Bone marrow (tissue), 2 donors: ENCODE results near the gene PLCL1.
A peak's percentile ranks its signal among the peaks of the same experiment; 100 is the strongest.

Experiments used
- DNase-seq, 2 donors: peaks; one replicate each; lab custom pipeline; 2025; lab: John Stamatoyannopoulos, UW

PLCL1 gene

GRCh38 chr2:197888321-197888720, 83.9 kb downstream of the PLCL1 start:
- no peak for DNase-seq

DNA sequence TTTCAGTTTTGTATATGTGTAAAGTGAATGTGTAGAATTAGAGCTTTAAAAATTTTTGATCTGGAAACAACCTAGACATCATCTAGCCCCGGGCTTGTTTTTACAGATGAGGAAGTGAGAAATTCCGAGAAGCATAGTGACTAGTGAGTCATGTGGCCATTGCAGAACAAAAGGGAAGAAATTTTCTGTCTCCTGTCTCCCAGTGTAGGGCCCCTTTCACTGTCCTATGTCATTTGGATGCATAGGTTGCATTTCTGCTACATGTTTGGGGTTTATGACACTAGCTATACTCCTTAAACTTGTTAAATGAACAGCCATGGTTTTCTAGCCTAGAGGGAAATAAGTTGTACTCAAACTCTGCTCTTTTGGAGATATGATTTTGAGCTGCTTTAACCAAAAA, 84.6 kb downstream of the PLCL1 start:
- peak in 1 of 2 donors; percentile 58 for DNase-seq

DNA sequence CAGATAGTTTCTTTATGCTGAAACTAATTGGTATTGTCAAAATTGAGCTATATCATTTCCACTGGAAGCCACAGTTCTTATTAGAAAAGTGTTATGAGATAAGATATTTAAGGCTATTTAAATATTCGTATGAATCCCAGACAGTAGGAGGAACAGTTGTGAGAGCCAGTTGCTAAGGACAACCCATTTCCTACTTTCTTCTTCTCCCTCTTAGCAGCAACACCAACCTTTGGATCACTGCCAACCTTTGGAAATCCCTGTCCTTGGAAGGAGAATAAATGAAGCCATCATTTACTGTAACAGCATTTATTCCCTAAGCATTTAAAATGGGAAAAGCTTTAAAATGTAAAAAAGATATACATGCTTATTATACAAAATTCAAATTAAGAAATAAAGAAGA, 85.8 kb downstream of the PLCL1 start:
- DNase-seq, result no peak

GRCh38 chr2:197891897-197892442, 87.6 kb downstream of the PLCL1 start:
- DNase-seq, result no peak

GRCh38 chr2:197893403-197894177, 89.2 kb downstream of the PLCL1 start:
- no peak for DNase-seq

DNA sequence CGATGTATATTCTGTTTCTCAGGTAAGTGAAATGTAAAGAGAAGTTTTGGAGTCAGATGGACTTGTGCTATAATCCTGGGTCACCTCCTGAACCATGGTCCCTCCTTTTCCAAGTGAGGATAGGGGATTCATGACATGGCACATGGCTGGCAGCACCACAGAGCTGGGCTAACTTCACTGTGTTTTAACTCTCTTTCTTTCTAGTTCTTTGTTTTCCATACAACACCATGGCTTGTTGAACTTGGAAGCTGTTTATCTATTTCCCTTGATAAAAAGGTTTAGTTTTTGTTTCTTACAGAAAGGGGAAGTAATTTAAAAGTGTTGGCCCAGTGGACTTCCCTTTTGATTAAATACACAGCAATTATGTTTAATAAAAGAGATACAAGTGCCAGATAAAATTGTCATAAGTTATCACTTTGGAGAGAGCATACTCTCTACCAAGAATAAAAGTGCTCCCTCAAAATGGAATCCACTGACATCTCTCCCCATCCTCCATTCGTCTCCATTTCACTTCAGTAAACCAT, 90.4 kb downstream of the PLCL1 start:
- DNase-seq, result no peak

GRCh38 chr2:197897960-197898678, 93.7 kb downstream of the PLCL1 start:
- no peak for DNase-seq

DNA sequence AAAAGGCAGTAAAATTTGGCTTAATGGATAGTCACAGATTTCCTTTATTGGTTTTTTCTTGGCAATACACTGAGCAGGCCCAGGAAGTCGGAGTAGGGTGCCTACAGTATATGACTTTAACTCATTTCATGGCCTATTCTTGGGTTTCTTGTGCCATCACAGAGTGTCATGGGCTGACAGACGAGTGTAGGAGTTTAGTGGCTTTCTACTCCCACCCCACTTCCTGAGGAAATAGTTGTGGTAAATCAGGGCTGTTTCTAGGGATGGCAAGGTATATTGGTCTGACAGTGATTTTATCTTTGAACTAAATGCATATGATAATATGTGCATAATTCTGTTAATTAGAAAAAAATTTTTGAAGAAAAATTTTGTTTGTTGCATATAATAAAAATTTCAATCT, 100.1 kb downstream of the PLCL1 start:
- DNase-seq, result no peak

GRCh38 chr2:197908156-197908555, 103.8 kb downstream of the PLCL1 start:
- DNase-seq, result no peak

DNA sequence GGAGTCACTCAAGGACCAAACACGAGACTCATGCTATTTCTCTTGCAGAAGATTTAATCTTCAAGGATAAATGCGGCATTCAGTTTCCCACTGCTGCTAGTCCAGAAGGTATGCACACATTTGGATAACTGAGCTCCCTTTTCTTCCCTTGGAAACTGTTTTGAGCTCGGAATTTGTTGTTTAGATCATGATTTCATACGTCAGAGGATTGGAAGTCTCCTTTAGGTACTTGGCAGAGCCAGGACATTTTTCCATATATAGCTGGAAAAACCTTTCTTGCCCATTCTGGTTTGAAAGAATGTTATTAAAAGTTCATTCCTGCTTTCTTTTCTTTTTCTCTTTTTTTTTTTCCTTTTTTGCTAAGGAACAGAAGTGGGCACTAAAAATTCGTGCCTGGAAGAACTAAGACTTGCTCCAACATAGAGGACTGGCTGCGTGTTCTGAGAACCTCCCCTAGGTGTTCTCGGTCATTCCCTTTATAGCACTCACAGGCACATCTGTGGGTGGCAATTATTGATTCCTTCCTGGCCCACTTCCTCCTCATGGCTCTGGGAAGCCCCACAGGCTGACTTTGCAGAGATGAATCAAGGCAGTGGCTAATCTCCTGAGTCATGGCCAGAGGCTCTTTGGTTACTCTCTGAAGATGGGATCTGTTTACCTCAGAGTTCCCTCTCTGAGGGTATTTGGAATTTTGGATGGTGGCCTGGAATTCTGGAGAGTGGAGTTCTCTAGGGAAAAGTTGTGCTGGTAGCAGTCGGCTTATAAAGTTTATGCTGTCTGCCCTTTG, 104.8 kb downstream of the PLCL1 start:
- no peak for DNase-seq

DNA sequence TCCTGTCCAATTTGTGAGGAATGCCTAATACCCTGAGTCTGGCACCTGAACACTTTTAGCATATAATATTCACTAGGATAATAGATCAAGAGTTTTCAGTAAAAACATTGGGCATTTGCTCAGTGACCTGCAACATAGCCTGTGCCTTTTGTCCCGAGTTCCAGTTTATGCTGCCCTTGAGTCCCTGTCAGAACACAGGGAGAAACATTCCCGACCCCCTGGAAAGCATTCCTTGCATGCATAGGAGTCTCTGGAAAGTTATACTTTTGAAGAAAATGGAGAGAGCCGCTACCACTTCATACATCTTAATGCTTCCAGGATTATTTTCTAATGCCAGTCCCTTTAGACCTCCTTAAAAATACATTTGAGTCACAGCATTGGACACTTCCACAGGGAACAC, 107.3 kb downstream of the PLCL1 start:
- no peak for DNase-seq

GRCh38 chr2:197913084-197913483, 108.7 kb downstream of the PLCL1 start:
- DNase-seq, result no peak

- DNase-seq, result no peak
These were observed 110.4 kb downstream of the PLCL1 start for GRCh38 chr2:197914778-197915177.

GRCh38 chr2:197915548-197916265, 111.3 kb downstream of the PLCL1 start:
- no peak for DNase-seq

DNA sequence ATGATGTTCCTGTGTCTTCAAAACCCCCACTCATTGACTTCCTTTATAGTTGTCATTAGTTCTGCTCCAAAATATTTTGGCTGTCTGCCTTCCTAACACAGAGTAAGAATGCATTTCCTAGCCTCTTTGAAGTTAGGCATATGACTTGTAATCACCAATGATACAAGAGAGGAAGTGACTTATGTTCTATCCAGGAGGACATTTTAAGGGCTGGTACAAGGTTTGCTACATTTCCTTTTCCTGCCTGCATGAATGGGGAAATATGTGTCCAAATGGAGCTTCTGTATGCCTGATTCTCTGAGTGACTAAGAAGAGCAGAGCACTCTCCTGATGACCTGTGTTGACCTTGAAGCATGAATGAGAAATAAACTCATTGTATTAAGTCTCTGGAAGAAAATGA, 115.1 kb downstream of the PLCL1 start:
- no peak for DNase-seq

- DNase-seq, result no peak
These were observed 115.7 kb downstream of the PLCL1 start for GRCh38 chr2:197920088-197920487.

DNA sequence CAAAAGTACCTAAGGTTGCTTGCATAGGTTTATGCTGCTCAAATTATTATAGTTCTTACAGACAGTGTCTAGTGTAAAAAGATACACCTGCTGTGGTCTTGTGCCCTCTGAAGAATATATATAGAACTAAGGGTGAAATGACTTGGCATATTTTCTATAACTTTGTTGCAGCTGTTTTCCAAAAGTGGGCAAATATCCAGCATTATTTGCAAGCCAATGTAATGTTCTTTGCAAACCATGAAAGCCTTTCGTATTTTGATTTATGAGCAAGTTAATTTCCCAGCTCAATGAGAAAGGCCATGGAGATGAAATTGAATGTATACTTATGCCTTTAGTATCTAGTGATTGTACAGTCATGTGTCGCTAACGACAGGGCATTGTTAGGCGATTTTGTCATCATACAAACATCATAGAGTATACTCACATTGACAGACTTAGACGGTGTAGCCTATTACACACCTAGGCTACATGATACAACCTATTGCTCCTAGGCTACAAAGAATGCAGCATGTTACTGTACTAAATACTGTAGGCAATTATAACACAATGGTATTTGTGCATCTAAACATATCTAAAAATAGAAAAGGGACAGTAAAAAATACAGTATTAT, 116.3 kb downstream of the PLCL1 start:
- no peak for DNase-seq

GRCh38 chr2:197924483-197924882, 120.1 kb downstream of the PLCL1 start:
- DNase-seq, result no peak

- DNase-seq, result no peak
These were observed 120.8 kb downstream of the PLCL1 start for GRCh38 chr2:197925204-197925603.

DNA sequence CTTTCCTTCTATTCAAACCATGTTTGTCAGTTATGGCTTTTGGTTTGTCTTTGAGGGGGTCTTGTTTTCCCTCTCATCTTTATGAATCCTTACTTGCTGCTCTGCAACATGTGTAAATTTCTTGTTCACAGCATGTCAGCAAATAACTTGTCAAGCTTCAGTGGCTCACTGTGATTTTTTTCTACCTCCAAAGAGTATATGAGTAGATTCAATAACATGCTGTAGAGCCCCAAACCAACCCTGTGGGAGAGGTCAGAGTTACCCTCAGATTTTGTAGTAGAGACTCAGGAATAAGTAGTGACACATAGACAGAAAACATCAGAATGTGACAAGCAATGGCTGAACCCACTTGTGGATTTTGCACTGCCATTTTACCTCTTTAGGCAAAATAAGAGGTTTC, 121.6 kb downstream of the PLCL1 start:
- DNase-seq, result no peak

DNA sequence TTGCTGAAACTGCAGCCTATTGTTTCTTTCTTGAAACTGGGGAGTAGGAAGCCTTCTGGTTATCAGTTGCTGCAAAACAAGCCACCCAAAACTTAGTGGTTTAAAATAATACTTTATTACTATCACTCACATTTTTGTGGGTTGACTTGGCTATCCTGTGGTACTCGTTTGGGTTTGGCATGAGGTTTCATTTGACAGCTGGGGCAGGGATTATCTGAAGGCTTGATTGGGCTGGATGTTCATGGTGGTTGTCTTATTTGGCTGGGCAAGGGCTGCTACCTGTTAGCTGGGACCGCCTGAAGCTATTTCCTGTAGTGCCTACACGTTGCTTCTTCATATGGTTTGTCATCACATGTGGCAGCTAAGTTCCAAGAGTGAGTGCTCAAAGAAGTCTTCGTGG, 122.3 kb downstream of the PLCL1 start:
- no peak for DNase-seq
